Spleen (tissue), 11 donors: Measurements from ENCODE around the gene ADGRV1. TPM values are rescaled to one million over a fixed set of nuclear protein-coding genes. Genes with fewer than 3 reads are reported as not detected.

Source experiments
- DNase-seq: peaks from one replicate; pipeline ENCODE4 v3.0.0-alpha.2; 2020
- H3K27ac ChIP-seq, 8 donors: fragments of 200-600 bp; sonication (generic) in 7 of 8; 1 replicate in 4 of 8; 2 replicates in 4 of 8; pipeline versions ENCODE4 v1.5.0 to v1.8.0; 2016 to 2021; ENCODE audit warnings: inconsistent platforms in 4 of 8, mild to moderate bottlenecking in 4 of 8, moderate library complexity in 1 of 8
- H3K27me3 ChIP-seq, 7 donors: fragments of 200-600 bp; sonication (generic) in 6 of 7; replicated peaks in 1 of 7; 1 replicate in 4 of 7; 2 replicates in 3 of 7; pipeline versions ENCODE4 v1.5.0 to v1.8.0; 2016 to 2021; ENCODE audit warnings: inconsistent platforms in 3 of 7, mild to moderate bottlenecking in 1 of 7
- H3K36me3 ChIP-seq, 6 donors: fragments of 200-600 bp; sonication (generic) in 5 of 6; 1 replicate in 4 of 6; 2 replicates in 2 of 6; pipeline versions ENCODE4 v1.5.0 to v1.8.0; 2016 to 2021; ENCODE audit warnings: inconsistent platforms in 2 of 6
- H3K4me1 ChIP-seq, 6 donors: fragments of 200-600 bp; sonication (generic) in 5 of 6; 1 replicate in 3 of 6; 2 replicates in 3 of 6; pipeline versions ENCODE4 v1.5.0 to v1.8.0; 2016 to 2021; ENCODE audit warnings: inconsistent platforms in 3 of 6
- H3K4me3 ChIP-seq, 8 donors: fragments of 200-600 bp; sonication (generic) in 7 of 8; 1 replicate in 4 of 8; 2 replicates in 4 of 8; pipeline versions ENCODE4 v1.5.0 to v1.8.0; 2016 to 2021; ENCODE audit warnings: inconsistent platforms in 4 of 8, mild to moderate bottlenecking in 4 of 8, moderate library complexity in 2 of 8
- H3K9me3 ChIP-seq, 8 donors: fragments of 200-600 bp; sonication (generic) in 7 of 8; 1 replicate in 4 of 8; 2 replicates in 4 of 8; pipeline versions ENCODE4 v1.5.0 to v1.8.0; 2016 to 2021; ENCODE audit warnings: inconsistent platforms in 4 of 8
- POLR2A ChIP-seq, 3 donors: fragments of 450-650 bp; IDR thresholded peaks; one replicate each; pipeline ENCODE4 v1.5.1; 2017; ENCODE audit warnings: antibody characterized with exemption in 3 of 3, mild to moderate bottlenecking in 1 of 3
- POLR2AphosphoS5 ChIP-seq, 3 donors: sonication (generic); formaldehyde crosslinking; IDR thresholded peaks; one replicate each; pipeline ENCODE4 v1.5.1; 2017; ENCODE audit warnings: antibody characterized with exemption in 3 of 3
- WGBS, 5 donors: extraction: QIAGEN DNeasy Blood & Tissue Kit in 3 of 5; methylation state at CpG; one replicate each; pipeline versions ENCODE4 v1.1.5 to v1.1.7; 2013 to 2018; 5-methylcytosine and 5-hydroxymethylcytosine counted together
- intact Hi-C: fragments of 100-400 bp; cut with DNase I; formaldehyde crosslinking; loops from one replicate; pipeline ENCODE4 v1.15.0; 2023; ENCODE audit warnings: low total_unique reads
- polyA plus RNA-seq, 3 donors: library from polyadenylated mRNA; stranded (reverse); fragments of 200-250 nt; gene quantifications; one replicate each; pipeline ENCODE4 v1.2.1, GENCODE V29; 2013
- total RNA-seq, 7 donors: library from RNA; depleted of rRNA in 3 of 7; stranded (reverse); fragments of >200 nt in 3 of 7; fragmentation: NEBNext Ultra II Directional in 4 of 7; extraction: Animal tissue kit (Norgen Biotek cat#: 25700) in 4 of 7; gene quantifications; one replicate each; pipeline versions ENCODE4 v1.1.0 to v1.2.1, GENCODE V29; 2016 to 2021
- TF ChIP-seq, protein P1 (sequence below), 11 experiments: fragments of 200-600 bp in 7 of 11; fragments of 450-650 bp in 4 of 11; sonication (generic) in 4 of 11; IDR thresholded peaks in 8 of 11; conservative IDR thresholded peaks in 3 of 11; 1 replicate in 7 of 11; 2 replicates in 4 of 11; pipeline versions ENCODE4 v1.4.0 to v1.8.0; 2016 to 2021; ENCODE audit warnings: antibody characterized with exemption in 11 of 11, inconsistent platforms in 4 of 11, mild to moderate bottlenecking in 1 of 11
- donor health status: healthy with polysubstance abuse.
- donor health status: DM: no; HTN: no; CAD: no; lungs with moderate emphysema.
- donor health status: DM: no; HTN: no; CAD: no.
- donor health status: Bipolar disorder and iron deficiency.
- donor health status: healthy.
- donor health status: DM: no; HTN: no; CAD: no.
- donor health status: DM: yes; HTN: yes; CAD: no.

The ADGRV1 gene
- total and polyA plus RNA-seq, 10 donors = 0.08 to 0.69 (median 0.28) TPM; not detected in 3

GRCh38 chr5:90777959-90778358, 219.4 kb downstream of the ADGRV1 start:
- 82 to 91% (median 86%) methylated on average over 6 of the region's 6 CpGs for WGBS, 5 donors
- TF ChIP-seq, protein P1, sequence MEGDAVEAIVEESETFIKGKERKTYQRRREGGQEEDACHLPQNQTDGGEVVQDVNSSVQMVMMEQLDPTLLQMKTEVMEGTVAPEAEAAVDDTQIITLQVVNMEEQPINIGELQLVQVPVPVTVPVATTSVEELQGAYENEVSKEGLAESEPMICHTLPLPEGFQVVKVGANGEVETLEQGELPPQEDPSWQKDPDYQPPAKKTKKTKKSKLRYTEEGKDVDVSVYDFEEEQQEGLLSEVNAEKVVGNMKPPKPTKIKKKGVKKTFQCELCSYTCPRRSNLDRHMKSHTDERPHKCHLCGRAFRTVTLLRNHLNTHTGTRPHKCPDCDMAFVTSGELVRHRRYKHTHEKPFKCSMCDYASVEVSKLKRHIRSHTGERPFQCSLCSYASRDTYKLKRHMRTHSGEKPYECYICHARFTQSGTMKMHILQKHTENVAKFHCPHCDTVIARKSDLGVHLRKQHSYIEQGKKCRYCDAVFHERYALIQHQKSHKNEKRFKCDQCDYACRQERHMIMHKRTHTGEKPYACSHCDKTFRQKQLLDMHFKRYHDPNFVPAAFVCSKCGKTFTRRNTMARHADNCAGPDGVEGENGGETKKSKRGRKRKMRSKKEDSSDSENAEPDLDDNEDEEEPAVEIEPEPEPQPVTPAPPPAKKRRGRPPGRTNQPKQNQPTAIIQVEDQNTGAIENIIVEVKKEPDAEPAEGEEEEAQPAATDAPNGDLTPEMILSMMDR (IDR thresholded peaks at IDR 0.05 in 8 of 11, conservative IDR thresholded peaks at IDR 0.05 in 3 of 11) = no peak
- TF ChIP-seq POLR2A (IDR thresholded peaks at IDR 0.05) = no peak
- no peak for TF ChIP-seq POLR2AphosphoS5 (IDR thresholded peaks at IDR 0.05)
- Histone ChIP-seq H3K27me3 (peaks cover 0 to 3% (median 0%) of the 10 kb centered on the region in 7 donors), H3K9me3 (no peaks in the 10 kb centered on the region), H3K27ac (no peak overlapping the region), H3K4me1 (no peaks in the 10 kb centered on the region), H3K4me3 (no peak overlapping the region), H3K36me3 (no peaks in the 10 kb centered on the region)
- intact Hi-C loops = no loop called here
- DNase-seq = no peak

DNA sequence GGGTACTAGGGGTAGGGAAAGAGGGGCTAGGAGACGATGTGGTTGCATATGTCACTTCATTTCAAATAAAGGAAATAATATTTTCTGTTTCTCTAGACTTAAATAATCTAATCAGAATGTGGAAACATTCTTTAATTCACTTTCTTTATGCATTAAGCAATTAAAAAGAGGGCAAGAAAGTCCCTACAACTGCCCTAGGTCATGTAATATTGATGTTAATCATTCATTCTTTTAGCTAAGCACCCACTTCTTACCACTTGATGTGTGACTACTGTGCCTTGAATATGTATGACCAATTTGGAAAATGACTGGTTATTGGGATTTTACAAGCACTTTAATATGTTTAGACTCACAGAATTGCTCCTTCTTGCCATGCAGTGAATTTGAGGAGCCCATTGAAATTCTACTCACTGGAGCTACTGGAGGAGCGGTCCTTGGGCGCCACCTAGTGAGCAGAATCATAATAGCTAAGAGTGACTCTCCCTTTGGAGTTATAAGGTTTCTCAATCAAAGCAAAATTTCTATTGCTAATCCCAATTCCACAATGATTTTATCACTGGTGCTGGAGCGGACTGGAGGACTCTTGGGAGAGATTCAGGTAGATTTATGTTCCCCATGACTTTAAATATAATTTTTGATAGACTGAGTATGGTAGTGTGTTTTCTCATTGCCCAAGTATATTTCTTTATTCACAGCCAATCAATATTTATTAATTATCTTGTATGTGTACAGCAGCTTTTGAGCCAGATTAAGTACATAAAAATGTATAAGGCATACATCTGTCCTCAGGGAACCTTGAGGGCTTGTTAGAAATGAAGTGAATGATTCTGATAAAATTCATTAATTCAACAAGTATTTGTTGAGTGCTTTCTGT, 225.1 kb downstream of the ADGRV1 start:
- Histone ChIP-seq H3K36me3 (no peaks in the 10 kb centered on the region), H3K4me3 (no peak overlapping the region), H3K27me3 (peaks cover 0 to 9% (median 0%) of the 10 kb centered on the region in 7 donors), H3K27ac (no peak overlapping the region), H3K4me1 (no peaks in the 10 kb centered on the region), H3K9me3 (no peaks in the 10 kb centered on the region)
- peak; percentile 68 for DNase-seq
- 21 to 25% (median 24%) methylated on average over 4 of the region's 4 CpGs for WGBS, 5 donors
- intact Hi-C loops = loop anchor here (5.0 kb wide), 1 partner anchor 341 kb away; no protein-coding TSS in a partner anchor
- TF ChIP-seq, protein P1 (IDR thresholded peaks at IDR 0.05 in 8 of 11, conservative IDR thresholded peaks at IDR 0.05 in 3 of 11) = peak; percentile 5 to 81 (median 69)
- TF ChIP-seq POLR2AphosphoS5 (IDR thresholded peaks at IDR 0.05) = no peak

- 46 to 57% (median 48%) methylated on average over 4 of the region's 4 CpGs for WGBS, 5 donors
- peaks cover 0 to 9% (median 0%) of the 10 kb centered on the region in 7 donors for H3K27me3 ChIP-seq
- intact Hi-C loops = no loop called here
Measured at GRCh38 chr5:90786756-90787155, 228.2 kb downstream of the ADGRV1 start.

DNA sequence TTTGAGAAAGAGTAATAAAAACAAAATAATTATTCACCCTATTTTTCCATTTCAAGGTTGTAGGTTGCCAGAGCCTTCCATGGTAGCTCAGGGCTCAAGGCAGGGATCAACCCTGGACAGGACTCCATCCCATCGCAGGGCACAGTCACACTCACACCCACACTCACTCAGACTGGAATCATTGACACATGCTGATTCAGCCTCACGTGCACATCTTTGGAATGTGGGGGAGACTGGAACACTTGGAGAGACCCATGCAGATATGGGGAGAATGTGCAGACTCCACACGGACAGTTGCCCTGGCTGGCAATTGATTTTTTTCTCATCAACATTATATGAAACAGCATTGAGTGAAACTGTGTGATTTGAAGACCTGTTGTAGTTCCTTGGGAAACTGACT, 234.1 kb downstream of the ADGRV1 start:
- WGBS, 5 donors = 63 to 79% (median 67%) methylated on average over 3 of the region's 3 CpGs

More at GRCh38 chr5:90786756-90787155, 228.2 kb downstream of the ADGRV1 start:
- Histone ChIP-seq H3K9me3 (no peaks in the 10 kb centered on the region), H3K36me3 (no peaks in the 10 kb centered on the region), H3K4me1 (no peaks in the 10 kb centered on the region), H3K4me3 (no peak overlapping the region), H3K27ac (no peak overlapping the region)
- TF ChIP-seq, protein P1 (IDR thresholded peaks at IDR 0.05 in 8 of 11, conservative IDR thresholded peaks at IDR 0.05 in 3 of 11) = no peak
- TF ChIP-seq POLR2AphosphoS5 (IDR thresholded peaks at IDR 0.05) = no peak
- TF ChIP-seq POLR2A (IDR thresholded peaks at IDR 0.05) = no peak
- no peak for DNase-seq

More for the DNA sequence above, 234.1 kb downstream of the ADGRV1 start:
- peaks cover 0 to 12% (median 0%) of the 10 kb centered on the region in 7 donors for H3K27me3 ChIP-seq
- no peak for DNase-seq
- H3K36me3 ChIP-seq = no peaks in the 10 kb centered on the region
- no peaks in the 10 kb centered on the region for H3K4me1 ChIP-seq
- peaks cover 0 to 20% (median 15%) of the 10 kb centered on the region in 8 donors for H3K9me3 ChIP-seq
- no peak overlapping the region for H3K4me3 ChIP-seq
- no peak overlapping the region for H3K27ac ChIP-seq
- intact Hi-C loops = no loop called here
- TF ChIP-seq POLR2AphosphoS5 (IDR thresholded peaks at IDR 0.05) (no peak), POLR2A (IDR thresholded peaks at IDR 0.05) (no peak)
- TF ChIP-seq, protein P1 (IDR thresholded peaks at IDR 0.05 in 8 of 11, conservative IDR thresholded peaks at IDR 0.05 in 3 of 11) = no peak
